MCF 10A (cell line): Measurements from ENCODE around the gene MPL. TPM values are rescaled to one million over a fixed set of nuclear protein-coding genes. Genes with fewer than 3 reads are reported as not detected.

Experiments
- BruUV-seq: library from RNA; stranded (reverse); fragments of 400-500 nt; replicated peaks from 2 replicates; lab custom pipeline; 2021; lab: Mats Ljungman, UMichigan
- CTCF ChIA-PET: fragments of 300-600 bp; sonication (Branson Sonifier 250); formaldehyde crosslinking; extraction: SDS; loops from one replicate; lab custom pipeline; 2021; ENCODE audit warnings: antibody characterized with exemption, inconsistent platforms; lab: Yijun Ruan, JAX
- POLR2A ChIA-PET: fragments of 300-600, 350-650 bp; sonication (Branson Sonifier 250); formaldehyde crosslinking; extraction: SDS; loops from one replicate; lab custom pipeline; 2020; ENCODE audit warnings: antibody characterized with exemption, inconsistent platforms; lab: Yijun Ruan, JAX
- DNase-seq: peaks from one replicate; pipeline ENCODE4 v3.0.0-alpha.2; 2018; ENCODE audit not compliant: unreplicated experiment
- H3K27ac Mint-ChIP-seq: one replicate; pipeline ENCODE4 v1.8.0; 2022; ENCODE audit warnings: mild to moderate bottlenecking, low read depth, mixed read lengths; ENCODE audit not compliant: unreplicated experiment
- H3K27me3 Mint-ChIP-seq: one replicate; pipeline ENCODE4 v1.8.0; 2022; ENCODE audit warnings: mixed read lengths; ENCODE audit not compliant: insufficient read depth, unreplicated experiment
- H3K36me3 Mint-ChIP-seq: one replicate; pipeline ENCODE4 v1.8.0; 2022; ENCODE audit warnings: mild to moderate bottlenecking, moderate library complexity, mixed read lengths; ENCODE audit not compliant: insufficient read depth, unreplicated experiment
- H3K4me1 Mint-ChIP-seq: one replicate; pipeline ENCODE4 v1.8.0; 2022; ENCODE audit warnings: mixed read lengths; ENCODE audit not compliant: insufficient read depth, unreplicated experiment
- H3K4me3 Mint-ChIP-seq: one replicate; pipeline ENCODE4 v1.8.0; 2022; ENCODE audit warnings: mild to moderate bottlenecking, moderate library complexity, mixed read lengths; ENCODE audit not compliant: unreplicated experiment
- H3K9me3 Mint-ChIP-seq: one replicate; pipeline ENCODE4 v1.8.0; 2022; ENCODE audit warnings: mixed read lengths; ENCODE audit not compliant: unreplicated experiment
- intact Hi-C: fragments of 100-400 bp; cut with micrococcal nuclease; formaldehyde crosslinking; loops from 2 replicates; pipeline ENCODE4 v1.14.1; 2022
- total RNA-seq: library from RNA; stranded (reverse); gene quantifications from 2 replicates; pipeline ENCODE4 v1.2.3, GENCODE V29; 2022
- TF ChIP-seq, protein P1 (sequence below): fragments of 200-600 bp; IDR thresholded peaks from one replicate; pipeline ENCODE4 v1.8.0; 2022; ENCODE audit warnings: antibody characterized with exemption, mild to moderate bottlenecking; ENCODE audit not compliant: unreplicated experiment

Gene MPL
- total RNA-seq, 1 experiment from 2014 or later, result not detected

DNA sequence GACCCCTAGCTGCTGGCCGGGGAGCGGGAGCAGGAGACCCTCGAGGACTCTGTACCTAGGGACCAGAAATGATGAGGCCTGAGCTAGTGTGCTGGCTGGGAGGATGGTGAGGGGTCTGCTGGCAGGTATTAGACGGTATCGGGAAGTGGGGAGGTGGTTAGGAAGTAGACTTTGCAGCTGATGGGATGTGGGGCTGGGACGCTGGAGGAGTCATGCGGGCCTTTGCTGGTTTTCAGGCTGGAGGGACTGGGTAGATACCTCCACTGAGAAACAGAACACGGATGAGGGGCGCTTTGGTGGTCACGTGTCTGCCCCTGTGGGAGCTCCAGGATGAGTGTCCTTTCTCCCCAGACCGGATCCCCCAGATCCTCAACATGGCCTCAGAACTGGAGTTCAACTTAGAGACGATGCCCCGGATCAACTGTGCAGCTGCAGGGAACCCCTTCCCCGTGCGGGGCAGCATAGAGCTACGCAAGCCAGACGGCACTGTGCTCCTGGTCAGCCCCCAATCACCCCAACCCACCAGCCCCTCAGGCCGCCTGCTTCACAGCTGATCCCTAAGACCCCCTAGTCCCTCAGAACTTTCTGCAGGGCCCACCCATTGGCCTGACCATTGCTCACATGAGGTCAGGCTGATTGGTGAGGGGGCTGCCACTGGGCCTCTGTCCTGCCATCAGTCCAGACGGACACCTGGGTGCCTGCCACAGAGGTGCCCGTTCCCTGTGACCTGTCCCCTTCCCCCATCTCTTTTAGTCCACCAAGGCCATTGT lies 28.8 kb upstream of the MPL start:
- Mint-ChIP-seq H3K27me3 (peaks cover 13% of the 10 kb centered on the region), H3K9me3 (no peaks in the 10 kb centered on the region), H3K27ac (no peak overlapping the region)

DNA sequence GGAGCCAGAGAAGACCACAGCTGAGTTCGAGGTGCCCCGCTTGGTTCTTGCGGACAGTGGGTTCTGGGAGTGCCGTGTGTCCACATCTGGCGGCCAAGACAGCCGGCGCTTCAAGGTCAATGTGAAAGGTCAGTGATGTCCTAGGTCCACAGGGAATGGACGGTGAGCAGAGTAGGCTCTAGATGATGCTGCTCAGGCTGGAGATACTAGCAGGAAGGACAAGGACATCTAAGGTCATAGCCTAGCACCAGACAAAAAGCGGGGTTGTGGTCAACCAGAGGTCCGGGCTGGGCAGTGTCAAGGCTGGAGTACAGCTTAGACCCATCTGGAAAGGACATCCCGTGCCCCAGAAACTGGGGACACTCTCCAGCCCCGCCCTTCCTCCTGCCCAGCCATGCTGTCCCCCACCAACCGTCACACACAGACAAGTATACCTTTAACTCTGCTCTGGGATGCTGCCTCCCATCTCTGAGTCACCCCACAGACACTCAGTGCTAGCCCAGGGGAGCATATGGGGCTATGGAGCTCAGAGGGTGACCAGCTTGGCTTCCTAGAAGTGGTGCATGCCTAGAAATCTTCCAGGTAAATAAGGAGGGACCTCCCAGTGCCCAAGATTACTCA lies 28.1 kb upstream of the MPL start:
- TF ChIP-seq, protein P1, sequence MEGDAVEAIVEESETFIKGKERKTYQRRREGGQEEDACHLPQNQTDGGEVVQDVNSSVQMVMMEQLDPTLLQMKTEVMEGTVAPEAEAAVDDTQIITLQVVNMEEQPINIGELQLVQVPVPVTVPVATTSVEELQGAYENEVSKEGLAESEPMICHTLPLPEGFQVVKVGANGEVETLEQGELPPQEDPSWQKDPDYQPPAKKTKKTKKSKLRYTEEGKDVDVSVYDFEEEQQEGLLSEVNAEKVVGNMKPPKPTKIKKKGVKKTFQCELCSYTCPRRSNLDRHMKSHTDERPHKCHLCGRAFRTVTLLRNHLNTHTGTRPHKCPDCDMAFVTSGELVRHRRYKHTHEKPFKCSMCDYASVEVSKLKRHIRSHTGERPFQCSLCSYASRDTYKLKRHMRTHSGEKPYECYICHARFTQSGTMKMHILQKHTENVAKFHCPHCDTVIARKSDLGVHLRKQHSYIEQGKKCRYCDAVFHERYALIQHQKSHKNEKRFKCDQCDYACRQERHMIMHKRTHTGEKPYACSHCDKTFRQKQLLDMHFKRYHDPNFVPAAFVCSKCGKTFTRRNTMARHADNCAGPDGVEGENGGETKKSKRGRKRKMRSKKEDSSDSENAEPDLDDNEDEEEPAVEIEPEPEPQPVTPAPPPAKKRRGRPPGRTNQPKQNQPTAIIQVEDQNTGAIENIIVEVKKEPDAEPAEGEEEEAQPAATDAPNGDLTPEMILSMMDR, result no peak
- H3K4me1 Mint-ChIP-seq, result peaks cover 6% of the 10 kb centered on the region
- H3K36me3 Mint-ChIP-seq, result no peaks in the 10 kb centered on the region
- H3K9me3 Mint-ChIP-seq, result no peaks in the 10 kb centered on the region
- H3K27ac Mint-ChIP-seq, result no peak overlapping the region
- ChIA-PET POLR2A (interaction anchor here (0.6 kb wide), 1 partner anchor 579 kb away, joined by 3 read pairs; no protein-coding TSS in a partner anchor), CTCF (no interaction called here)
- intact Hi-C loops, result no loop called here
- H3K4me3 Mint-ChIP-seq, result no peak overlapping the region
- no peak for DNase-seq
- BruUV-seq, result no TSS peak
- peaks cover 13% of the 10 kb centered on the region for H3K27me3 Mint-ChIP-seq

More for the DNA sequence above, 28.8 kb upstream of the MPL start:
- BruUV-seq, result no TSS peak
- intact Hi-C loops, result no loop called here
- Mint-ChIP-seq H3K4me1 (peaks cover 6% of the 10 kb centered on the region), H3K4me3 (no peak overlapping the region), H3K36me3 (no peaks in the 10 kb centered on the region)
- ChIA-PET CTCF (interaction anchor here (0.7 kb wide), 1 partner anchor 1973 kb away, joined by 3 read pairs; no protein-coding TSS in a partner anchor), POLR2A (no interaction called here)
- DNase-seq, result no peak
- TF ChIP-seq, protein P1, result no peak

DNA sequence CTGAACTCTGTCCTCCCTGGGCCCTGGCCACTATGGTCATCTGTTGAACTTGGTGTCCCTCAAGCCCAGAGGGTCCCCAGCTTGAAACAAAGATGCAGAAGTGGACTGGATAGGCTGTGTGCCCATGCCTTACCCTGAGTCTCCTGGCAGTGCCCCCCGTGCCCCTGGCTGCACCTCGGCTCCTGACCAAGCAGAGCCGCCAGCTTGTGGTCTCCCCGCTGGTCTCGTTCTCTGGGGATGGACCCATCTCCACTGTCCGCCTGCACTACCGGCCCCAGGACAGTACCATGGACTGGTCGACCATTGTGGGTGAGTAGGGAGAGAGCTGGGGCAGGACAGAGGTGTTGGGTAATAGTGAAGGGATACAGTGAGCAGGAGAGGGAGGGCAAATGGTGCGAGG lies 26.1 kb upstream of the MPL start:
- no peaks in the 10 kb centered on the region for H3K4me1 Mint-ChIP-seq
- H3K27ac Mint-ChIP-seq, result no peak overlapping the region
- BruUV-seq, result no TSS peak
- intact Hi-C loops, result no loop called here
- peaks cover 2% of the 10 kb centered on the region for H3K27me3 Mint-ChIP-seq
- no peaks in the 10 kb centered on the region for H3K9me3 Mint-ChIP-seq
- no peak for DNase-seq
- H3K36me3 Mint-ChIP-seq, result no peaks in the 10 kb centered on the region
- H3K4me3 Mint-ChIP-seq, result no peak overlapping the region
- ChIA-PET CTCF (interaction anchor here (1.1 kb wide), 1 partner anchor 26 kb away, joined by 3 read pairs; the partner anchor contains the start of gene C1orf210), POLR2A (interaction anchor here (0.8 kb wide), 1 partner anchor 9 kb away, joined by 3 read pairs; no protein-coding TSS in a partner anchor)
- TF ChIP-seq, protein P1, result no peak

DNA sequence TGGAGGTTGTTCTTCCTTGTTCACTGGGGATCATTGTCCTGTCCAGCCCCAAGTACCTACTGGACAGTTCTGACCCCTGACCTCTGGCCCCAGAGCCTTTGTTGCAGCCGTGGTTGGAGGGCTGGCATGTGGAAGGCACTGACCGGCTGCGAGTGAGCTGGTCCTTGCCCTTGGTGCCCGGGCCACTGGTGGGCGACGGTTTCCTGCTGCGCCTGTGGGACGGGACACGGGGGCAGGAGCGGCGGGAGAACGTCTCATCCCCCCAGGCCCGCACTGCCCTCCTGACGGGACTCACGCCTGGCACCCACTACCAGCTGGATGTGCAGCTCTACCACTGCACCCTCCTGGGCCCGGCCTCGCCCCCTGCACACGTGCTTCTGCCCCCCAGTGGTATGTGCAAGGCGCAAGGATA lies 25.4 kb upstream of the MPL start:
- no peak overlapping the region for H3K4me3 Mint-ChIP-seq
- no peaks in the 10 kb centered on the region for H3K4me1 Mint-ChIP-seq
- H3K27ac Mint-ChIP-seq, result peak overlapping the region; percentile 28
- no peaks in the 10 kb centered on the region for H3K9me3 Mint-ChIP-seq
- CTCF ChIA-PET, result interaction anchor here (1.1 kb wide), 1 partner anchor 27 kb away, joined by 3 read pairs; the partner anchor contains the start of gene C1orf210
- TF ChIP-seq, protein P1, result no peak
- H3K36me3 Mint-ChIP-seq, result no peaks in the 10 kb centered on the region
- POLR2A ChIA-PET, result interaction anchor here (0.8 kb wide), 1 partner anchor 8 kb away, joined by 3 read pairs; no protein-coding TSS in a partner anchor
- BruUV-seq, result no TSS peak
- no peaks in the 10 kb centered on the region for H3K27me3 Mint-ChIP-seq
- intact Hi-C loops, result no loop called here
- DNase-seq, result no peak
